Vagina (tissue), 2 donors: ENCODE data around the gene YAP1.

Experiments
- POLR2A ChIP-seq, 2 donors: fragments of 450-650 bp; IDR thresholded peaks; one replicate each; pipeline ENCODE4 v1.6.1; 2017; ENCODE audit warnings: antibody characterized with exemption in 2 of 2, mild to moderate bottlenecking in 2 of 2, moderate library complexity in 2 of 2
- POLR2AphosphoS5 ChIP-seq, 2 donors: sonication (generic); formaldehyde crosslinking; IDR thresholded peaks; one replicate each; pipeline ENCODE4 v1.9.0; 2017; ENCODE audit warnings: antibody characterized with exemption in 2 of 2, mild to moderate bottlenecking in 2 of 2, low read depth in 1 of 2; ENCODE audit not compliant: insufficient read depth in 1 of 2
- TF ChIP-seq, protein P1 (sequence below), 3 experiments: fragments of 450-650 bp in 2 of 3; fragments of 200-600 bp in 1 of 3; sonication (generic) in 1 of 3; IDR thresholded peaks; one replicate each; pipeline ENCODE4 v1.5.1; 2017 to 2019; ENCODE audit warnings: antibody characterized with exemption in 3 of 3, mild to moderate bottlenecking in 2 of 3, moderate library complexity in 2 of 3

DNA sequence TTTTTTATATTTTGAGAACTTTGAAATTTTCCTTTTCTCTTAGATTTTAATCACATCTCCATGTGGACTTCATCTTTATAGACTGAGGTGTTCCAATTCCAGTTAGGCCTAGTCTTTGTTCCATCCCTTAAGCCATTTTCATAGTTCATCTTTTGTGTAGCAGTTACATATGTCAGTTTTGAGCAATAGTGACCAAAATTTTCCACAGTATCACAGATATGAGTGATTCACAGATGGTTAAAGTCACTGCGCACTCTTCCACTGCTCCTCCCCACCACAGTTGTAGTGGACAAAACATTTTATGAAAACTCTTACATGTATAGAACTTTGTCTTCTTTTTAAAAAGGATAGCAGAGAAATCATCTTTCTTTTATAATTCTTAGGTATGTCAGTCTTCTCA is 42.8 kb downstream of the YAP1 start:
- TF ChIP-seq, protein P1, sequence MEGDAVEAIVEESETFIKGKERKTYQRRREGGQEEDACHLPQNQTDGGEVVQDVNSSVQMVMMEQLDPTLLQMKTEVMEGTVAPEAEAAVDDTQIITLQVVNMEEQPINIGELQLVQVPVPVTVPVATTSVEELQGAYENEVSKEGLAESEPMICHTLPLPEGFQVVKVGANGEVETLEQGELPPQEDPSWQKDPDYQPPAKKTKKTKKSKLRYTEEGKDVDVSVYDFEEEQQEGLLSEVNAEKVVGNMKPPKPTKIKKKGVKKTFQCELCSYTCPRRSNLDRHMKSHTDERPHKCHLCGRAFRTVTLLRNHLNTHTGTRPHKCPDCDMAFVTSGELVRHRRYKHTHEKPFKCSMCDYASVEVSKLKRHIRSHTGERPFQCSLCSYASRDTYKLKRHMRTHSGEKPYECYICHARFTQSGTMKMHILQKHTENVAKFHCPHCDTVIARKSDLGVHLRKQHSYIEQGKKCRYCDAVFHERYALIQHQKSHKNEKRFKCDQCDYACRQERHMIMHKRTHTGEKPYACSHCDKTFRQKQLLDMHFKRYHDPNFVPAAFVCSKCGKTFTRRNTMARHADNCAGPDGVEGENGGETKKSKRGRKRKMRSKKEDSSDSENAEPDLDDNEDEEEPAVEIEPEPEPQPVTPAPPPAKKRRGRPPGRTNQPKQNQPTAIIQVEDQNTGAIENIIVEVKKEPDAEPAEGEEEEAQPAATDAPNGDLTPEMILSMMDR (IDR thresholded peaks at IDR 0.05), result no peak
- TF ChIP-seq POLR2A (IDR thresholded peaks at IDR 0.05) (no peak), POLR2AphosphoS5 (IDR thresholded peaks at IDR 0.05; ENCODE audit: insufficient read depth in 1 of 2, low read depth in 1 of 2) (no peak)
